HuH-7.5 (cell line): ENCODE data around the gene NADK.
"Not testable (repeated sequence)": the region's sequence is repeated elsewhere in the genome, so short reads cannot be mapped to it uniquely, and the experiment has no call there.

Experiments used
- DNase-seq: peaks from one replicate; pipeline ENCODE4 v3.0.0; 2011; ENCODE audit warnings: low spot score

The NADK gene

GRCh38 chr1:1704284-1704957 is 73.8 kb downstream of the NADK start:
- DNase-seq: not testable (repeated sequence)

- DNase-seq: no peak
Observed at GRCh38 chr1:1703796-1704195, 74.5 kb downstream of the NADK start.

- not testable (repeated sequence) for DNase-seq
Observed at GRCh38 chr1:1702506-1702905, 75.8 kb downstream of the NADK start.
